ENCODE data around the gene BCKDHA. TPM values are rescaled to one million over a fixed set of nuclear protein-coding genes. Genes with fewer than 3 reads are reported as not detected.

Gene BCKDHA
- total RNA-seq, 3 donors from 2014 or later (not counting 1 experiment from before 2014, with no cell fraction given) = 26.5 to 29.0 (median 28.3) TPM

DNA sequence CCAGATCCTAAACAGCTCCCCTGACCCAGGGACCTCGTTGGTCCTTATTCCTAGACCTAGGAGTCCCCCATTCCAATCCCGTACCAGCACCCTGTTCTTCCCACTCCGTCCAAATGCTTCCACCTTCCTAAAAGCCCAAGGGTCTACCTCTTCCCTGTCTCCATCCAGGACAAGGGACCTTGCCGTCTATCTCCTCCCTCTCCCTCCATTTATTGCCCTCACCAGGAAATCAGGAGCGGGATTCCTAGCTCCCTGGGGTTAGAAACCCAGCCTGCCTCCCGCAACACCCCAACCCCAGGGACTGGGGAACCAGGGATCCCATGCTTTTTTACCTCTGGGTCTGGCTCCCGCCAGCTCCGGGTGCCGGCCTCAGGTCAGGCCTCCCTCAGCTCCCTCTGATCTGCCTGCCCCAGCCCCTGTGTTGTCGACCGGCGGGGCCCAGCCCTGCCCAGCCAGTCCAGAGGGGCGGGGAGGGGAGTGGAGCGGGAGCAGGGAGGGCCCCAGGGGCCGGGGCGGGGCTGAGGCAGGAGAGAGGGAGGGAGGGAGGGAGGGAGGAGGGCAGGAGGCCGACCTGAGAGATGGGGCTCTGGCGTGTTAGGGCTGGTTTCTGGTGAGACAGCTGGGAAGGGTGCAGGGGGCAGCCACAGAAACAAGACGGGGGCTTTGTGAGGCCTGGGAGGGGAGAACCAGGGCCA is 29.5 kb downstream of the BCKDHA start, which contains the start of gene B3GNT8:
Gene B3GNT8 (minus strand): TSS at position 423 of the 695 bp plus-strand sequence. CDS start 596 bp downstream, outside the sequence.
- peak within 1 kb of the TSS; percentile 94 for H3K4me3 Mint-ChIP-seq
- H3K4me3 ChIP-seq (ENCODE audit: low read length) = peak within 1 kb of the TSS; percentile 40
- WGBS (ENCODE audit: insufficient coverage) = 22% methylated on average over 19 of the region's 19 CpGs
- H3K27me3 ChIP-seq (ENCODE audit: control insufficient read depth, insufficient read depth, low read length) = no peaks in the 10 kb centered on the region
- peak within 1 kb of the TSS; percentile 82 to 92 for H3K27ac Mint-ChIP-seq
- H3K9me3 Mint-ChIP-seq = no peaks in the 10 kb centered on the region
- no peak for TF ChIP-seq CTCF (IDR thresholded peaks at IDR 0.05)
- intact Hi-C loops (cut with micrococcal nuclease) = no loop called here
- H3K4me1 Mint-ChIP-seq = peaks cover 10 to 28% of the 10 kb centered on the region in 2 donors
- no peaks in the 10 kb centered on the region for H3K9me3 ChIP-seq (ENCODE audit: control insufficient read depth, insufficient read depth, low read length)
- ATAC-seq (peak; percentile 62 to 69 (median 68)), DNase-seq (peak in 1 of 2 donors; percentile 62)
- H3K36me3 ChIP-seq (ENCODE audit: control insufficient read depth, insufficient read depth, low read length) = peaks cover 34% of the 10 kb centered on the region
- H3K36me3 Mint-ChIP-seq = no peaks in the 10 kb centered on the region
- H3K27ac ChIP-seq (ENCODE audit: low read length) = peak within 1 kb of the TSS; percentile 68
- no peaks in the 10 kb centered on the region for H3K27me3 Mint-ChIP-seq (ENCODE audit: low read depth in 2 of 2)
- H3K4me1 ChIP-seq (ENCODE audit: control insufficient read depth, insufficient read depth, low read length) = peaks cover 48% of the 10 kb centered on the region

DNA sequence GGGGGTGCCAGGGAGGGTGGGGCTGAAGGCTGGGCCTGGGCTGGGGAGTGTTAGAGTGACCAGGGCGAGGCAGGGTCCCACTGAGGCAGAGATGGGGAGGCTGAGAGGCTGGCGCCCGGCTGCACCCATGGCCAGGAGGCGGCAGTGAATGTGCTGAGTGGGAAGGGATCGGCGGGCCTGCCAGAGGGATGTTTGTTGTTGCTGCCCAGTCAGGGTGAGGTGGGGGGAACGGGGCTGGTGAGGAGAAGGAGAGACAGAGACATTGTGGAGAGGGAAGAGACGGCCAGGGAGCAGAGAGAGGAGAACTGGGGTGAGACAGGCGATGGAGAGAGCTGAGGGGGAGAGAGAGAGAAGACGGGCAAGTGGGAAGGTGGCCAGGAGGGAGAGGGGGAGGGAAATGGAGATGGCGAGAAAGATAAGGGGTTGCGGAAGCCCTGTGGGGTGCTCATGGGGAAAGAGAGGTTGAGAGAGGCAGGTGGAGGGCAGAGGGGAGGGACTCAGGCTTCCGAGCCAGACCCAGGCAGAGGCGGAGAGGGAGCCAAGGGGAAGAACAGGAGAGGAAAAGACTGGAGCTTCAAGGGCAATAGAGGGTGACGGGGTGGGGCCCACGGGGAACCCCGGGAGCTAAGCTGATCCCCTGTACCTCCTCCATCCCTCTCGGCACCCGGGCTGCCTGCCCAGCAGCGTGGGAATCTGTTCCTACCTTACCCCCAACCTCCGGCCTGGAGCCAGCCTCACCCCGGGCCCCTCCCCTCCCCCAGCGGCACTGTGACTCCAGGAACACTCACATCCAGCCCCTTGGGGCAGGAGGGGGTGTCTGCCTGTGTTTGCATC is 30.2 kb downstream of the BCKDHA start:
- H3K27ac Mint-ChIP-seq = peak overlapping the region; percentile 82 to 92
- no peaks in the 10 kb centered on the region for H3K27me3 Mint-ChIP-seq (ENCODE audit: low read depth in 2 of 2)
- Histone ChIP-seq H3K27ac (ENCODE audit: low read length) (peak overlapping the region; percentile 68), H3K4me1 (ENCODE audit: control insufficient read depth, insufficient read depth, low read length) (peaks cover 48% of the 10 kb centered on the region), H3K9me3 (ENCODE audit: control insufficient read depth, insufficient read depth, low read length) (no peaks in the 10 kb centered on the region), H3K36me3 (ENCODE audit: control insufficient read depth, insufficient read depth, low read length) (peaks cover 33% of the 10 kb centered on the region), H3K4me3 (ENCODE audit: low read length) (peak overlapping the region; percentile 40), H3K27me3 (ENCODE audit: control insufficient read depth, insufficient read depth, low read length) (no peaks in the 10 kb centered on the region)
- peak overlapping the region; percentile 94 for H3K4me3 Mint-ChIP-seq
- WGBS (ENCODE audit: insufficient coverage) = 5% methylated on average over 23 of the region's 23 CpGs
- DNase-seq (peak in 1 of 2 donors; percentile 78), ATAC-seq (peak; percentile 71)
- H3K4me1 Mint-ChIP-seq = peaks cover 10 to 28% of the 10 kb centered on the region in 2 donors
- H3K36me3 Mint-ChIP-seq = no peaks in the 10 kb centered on the region
- TF ChIP-seq CTCF (IDR thresholded peaks at IDR 0.05) = no peak
- intact Hi-C loops (cut with micrococcal nuclease) = no loop called here
- H3K9me3 Mint-ChIP-seq = no peaks in the 10 kb centered on the region

GRCh38 chr19:41428481-41428859 is 30.9 kb downstream of the BCKDHA start:
- ATAC-seq (no peak), DNase-seq (no peak)
- Mint-ChIP-seq H3K27ac (peak overlapping the region; percentile 82 to 92), H3K4me3 (peak overlapping the region; percentile 66), H3K4me1 (peaks cover 10 to 28% of the 10 kb centered on the region in 2 donors), H3K36me3 (no peaks in the 10 kb centered on the region), H3K9me3 (no peaks in the 10 kb centered on the region), H3K27me3 (ENCODE audit: low read depth in 2 of 2) (no peaks in the 10 kb centered on the region)
- Histone ChIP-seq H3K36me3 (ENCODE audit: control insufficient read depth, insufficient read depth, low read length) (peaks cover 35% of the 10 kb centered on the region), H3K4me3 (ENCODE audit: low read length) (peak overlapping the region; percentile 40), H3K4me1 (ENCODE audit: control insufficient read depth, insufficient read depth, low read length) (peaks cover 48% of the 10 kb centered on the region), H3K27me3 (ENCODE audit: control insufficient read depth, insufficient read depth, low read length) (no peaks in the 10 kb centered on the region), H3K9me3 (ENCODE audit: control insufficient read depth, insufficient read depth, low read length) (no peaks in the 10 kb centered on the region), H3K27ac (ENCODE audit: low read length) (peak overlapping the region; percentile 68)
- TF ChIP-seq CTCF (IDR thresholded peaks at IDR 0.05) = no peak
- intact Hi-C loops (cut with micrococcal nuclease) = no loop called here
- 57% methylated on average over 1 of the region's 1 CpG for WGBS (ENCODE audit: insufficient coverage)
